ENCODE data around the gene FAH.

FAH gene

GRCh38 chr15:80202016-80202315 is 49.2 kb downstream of the FAH start:
- DNase-seq = no peak

DNA sequence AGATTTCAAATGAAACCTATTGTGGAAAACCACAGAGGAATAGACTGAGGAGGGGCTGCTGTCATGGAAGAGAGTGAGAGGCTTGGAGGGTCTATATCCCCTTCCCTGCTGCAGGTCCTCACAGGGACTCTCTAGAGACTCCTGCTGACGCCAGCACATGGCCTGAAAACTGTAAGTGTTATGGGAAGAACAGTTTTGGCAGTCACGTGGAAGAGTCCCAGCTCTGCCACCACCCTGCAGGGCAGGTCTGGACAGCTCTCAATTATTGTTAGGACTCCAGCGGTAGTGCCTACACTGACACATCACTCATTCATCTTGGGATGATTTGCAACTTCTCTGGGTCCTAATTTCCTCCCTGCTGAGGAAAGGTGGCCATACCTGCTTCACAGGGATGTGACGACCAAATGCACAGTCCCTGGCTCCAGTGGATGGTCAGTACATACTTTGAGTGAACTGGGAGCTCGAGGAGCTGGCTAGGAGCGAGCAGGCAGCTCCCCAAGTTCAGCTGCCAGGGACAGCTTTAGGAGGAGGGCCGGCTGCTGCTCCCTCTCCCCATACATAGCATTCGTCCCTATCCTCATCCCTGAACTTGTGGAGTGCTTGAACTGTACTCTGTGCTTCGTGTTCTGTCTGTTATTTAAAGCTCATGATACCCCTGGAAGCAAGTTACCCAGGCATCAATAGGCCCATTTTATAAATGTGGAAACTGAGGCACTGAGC is 50.0 kb downstream of the FAH start:
- DNase-seq = no peak

DNA sequence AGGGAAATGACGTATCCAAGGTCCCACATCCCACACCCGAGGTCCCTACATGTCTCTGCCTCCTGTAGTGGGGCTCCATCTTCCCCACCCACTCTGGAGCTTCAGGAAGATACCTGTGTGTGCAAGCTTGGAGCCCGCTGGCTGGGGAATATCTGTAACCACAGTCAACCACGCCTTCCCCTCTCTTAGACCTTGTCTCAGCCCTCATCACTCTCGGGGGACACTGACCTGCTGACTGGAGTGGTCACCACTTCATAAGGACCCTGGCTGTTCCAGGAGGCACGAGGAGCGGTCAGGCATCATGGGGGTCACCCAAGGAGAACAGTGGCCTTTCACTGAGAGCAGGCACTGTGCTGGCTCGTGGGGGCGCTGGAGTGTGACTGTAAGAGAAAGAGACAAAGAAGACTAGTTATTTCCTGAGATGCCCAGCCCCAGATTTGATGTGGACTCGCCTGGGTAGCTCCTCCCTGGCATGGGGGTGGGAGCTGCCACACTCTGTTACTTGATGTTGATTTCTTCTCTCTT is 50.6 kb downstream of the FAH start:
- no peak for DNase-seq

DNA sequence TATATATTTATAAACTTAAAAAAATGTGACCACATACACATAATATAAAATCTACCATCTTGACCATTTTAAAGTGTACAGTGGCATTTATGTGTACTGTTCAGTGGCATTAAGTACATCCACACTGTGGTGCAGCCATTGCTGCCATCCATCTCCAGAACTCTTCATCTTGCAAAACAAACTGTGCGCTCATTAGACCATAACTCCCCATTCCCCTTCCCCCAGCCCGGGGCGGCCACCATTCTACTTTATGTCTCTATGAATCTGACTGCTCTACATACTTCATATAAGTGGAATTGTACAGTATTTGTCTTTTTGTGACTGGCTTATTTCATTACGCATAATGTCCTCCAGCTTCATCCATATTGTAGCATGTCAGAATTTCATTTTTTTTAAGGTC is 51.4 kb downstream of the FAH start:
- no peak for DNase-seq

DNA sequence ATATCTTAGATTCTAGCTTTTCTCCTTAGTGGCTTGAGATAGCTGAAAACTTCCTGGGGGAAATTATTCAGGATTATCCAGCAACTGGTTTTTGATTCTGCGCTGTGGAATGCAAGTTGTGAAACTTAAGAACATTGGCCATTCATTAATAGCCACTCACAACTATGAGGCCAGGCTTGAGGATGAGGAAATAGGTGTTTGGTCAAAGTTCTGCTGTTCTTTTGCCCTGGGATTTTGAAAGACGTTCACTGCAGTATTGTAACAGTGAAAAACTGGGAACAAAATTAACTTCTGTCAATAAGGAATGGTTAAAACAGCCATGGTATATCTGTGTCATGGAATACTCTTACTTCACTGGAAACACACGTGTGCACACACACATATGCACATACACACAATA is 55.1 kb downstream of the FAH start:
- no peak for DNase-seq

- no peak for DNase-seq
Observed at GRCh38 chr15:80208758-80209734, 56.2 kb downstream of the FAH start.

GRCh38 chr15:80210611-80211573 is 58.1 kb downstream of the FAH start:
- DNase-seq = peak; percentile 78

DNA sequence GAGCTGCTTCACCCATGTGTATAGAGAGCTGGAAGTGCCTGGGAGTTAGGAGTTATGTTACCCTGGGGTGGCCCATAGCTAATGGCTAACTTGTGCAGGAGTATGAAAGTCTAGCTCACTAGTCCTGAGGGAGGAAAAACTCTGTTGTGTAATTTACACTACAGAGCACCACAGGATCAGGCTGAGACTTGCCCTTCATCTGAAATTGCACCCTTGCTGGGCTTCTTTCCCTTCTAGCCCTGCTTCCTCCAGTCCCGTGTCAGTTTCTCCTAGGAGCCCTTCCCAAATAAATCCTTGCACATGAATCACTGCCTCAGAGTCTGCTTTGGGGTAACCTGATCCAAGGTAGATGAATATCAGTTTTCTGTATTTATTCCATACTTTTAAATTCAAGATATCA is 59.2 kb downstream of the FAH start:
- no peak for DNase-seq

- DNase-seq = no peak
Observed at GRCh38 chr15:80214910-80215309, 62.1 kb downstream of the FAH start.

GRCh38 chr15:80216141-80216540 is 63.3 kb downstream of the FAH start:
- no peak for DNase-seq

DNA sequence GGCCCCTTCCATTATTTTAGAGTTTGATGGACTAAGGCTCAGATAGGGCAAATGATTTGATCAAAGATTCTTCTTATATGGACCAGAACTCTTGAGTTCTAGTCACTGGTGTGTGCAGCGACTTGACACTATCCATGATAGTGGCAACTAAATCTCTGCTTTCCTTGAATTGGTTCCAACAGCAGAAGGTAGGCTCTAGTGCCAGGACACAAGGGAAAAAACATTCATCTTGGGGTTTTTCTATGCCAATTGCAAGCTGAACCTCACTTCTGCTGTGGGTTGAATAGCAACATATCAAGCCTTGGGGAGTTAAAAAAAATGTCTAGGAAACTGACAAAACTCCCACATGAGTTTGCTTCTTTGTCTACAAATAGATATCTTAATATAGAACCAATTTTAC is 64.1 kb downstream of the FAH start:
- DNase-seq = no peak

- DNase-seq = no peak
Observed at GRCh38 chr15:80217327-80217900, 64.6 kb downstream of the FAH start.

- no peak for DNase-seq
Observed at GRCh38 chr15:80219955-80220354, 67.2 kb downstream of the FAH start.

DNA sequence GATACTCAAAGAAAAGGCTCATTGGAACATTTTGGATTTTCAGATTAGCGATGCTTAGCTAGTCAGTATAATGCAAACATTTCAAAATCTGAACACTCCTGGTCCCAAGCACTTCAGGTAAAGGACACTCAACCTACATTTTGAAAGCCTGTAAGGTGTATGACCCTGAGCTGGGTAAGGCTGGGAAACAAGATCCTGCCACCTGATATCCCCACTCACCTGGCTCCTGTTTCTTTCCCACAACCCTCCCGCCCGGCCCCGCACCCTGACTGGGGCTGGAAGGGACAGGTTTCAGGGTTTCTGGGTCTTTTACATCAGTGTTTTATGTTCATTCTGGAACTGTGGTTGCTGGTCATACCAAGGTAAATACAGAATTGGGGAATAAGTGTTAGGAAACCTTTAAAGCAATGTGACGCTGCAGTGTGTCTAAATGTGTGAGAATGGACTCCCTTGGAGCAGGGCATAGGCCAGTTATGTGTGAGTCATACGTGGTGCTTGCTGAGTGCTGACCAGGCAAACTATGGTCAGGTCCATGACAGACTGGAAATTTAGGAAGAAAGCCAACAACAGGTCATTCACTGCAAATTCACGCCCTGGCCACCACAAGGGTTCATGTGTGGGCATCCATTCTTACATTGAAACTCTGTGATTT is 76.3 kb downstream of the FAH start:
- no peak for DNase-seq

DNA sequence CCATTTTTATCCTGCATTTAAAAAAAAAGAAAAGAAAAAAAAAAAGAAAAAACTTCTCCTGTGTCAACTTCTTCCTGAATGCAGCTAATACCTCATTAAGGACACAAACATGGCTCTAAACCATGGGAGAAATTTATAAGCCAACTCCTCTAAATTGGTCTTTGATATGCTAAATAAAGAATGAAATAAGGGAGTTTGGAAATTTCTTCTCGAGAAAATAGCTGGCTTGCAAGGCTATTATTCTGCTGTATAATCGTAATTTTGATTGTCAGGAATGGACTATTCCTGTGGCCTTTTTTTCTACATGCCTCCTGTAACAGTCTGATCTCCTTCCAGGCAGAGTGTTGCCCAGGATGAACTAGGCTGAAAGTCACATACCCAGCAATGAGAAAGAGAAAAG is 78.6 kb downstream of the FAH start:
- no peak for DNase-seq

DNA sequence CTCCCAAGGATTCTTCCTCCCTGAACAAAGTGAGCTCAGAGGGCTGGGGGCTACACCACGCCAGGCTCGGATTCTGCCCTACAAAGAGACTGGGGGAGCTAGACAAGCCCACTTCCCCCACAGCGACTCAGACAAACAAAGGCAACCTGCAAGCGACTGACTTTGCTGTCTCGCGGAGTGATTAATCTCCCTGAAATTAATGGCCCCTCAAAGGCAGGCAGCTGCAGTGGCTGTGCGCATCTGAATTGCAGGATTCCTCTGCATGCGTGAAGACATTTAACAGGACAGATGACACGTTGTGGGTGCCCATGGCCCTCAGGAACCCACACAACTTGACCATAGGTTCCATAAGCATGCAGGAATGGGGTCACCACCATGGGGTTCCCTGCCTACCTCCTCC is 80.8 kb downstream of the FAH start:
- DNase-seq = peak; percentile 45

GRCh38 chr15:80234883-80235282 is 82.1 kb downstream of the FAH start:
- no peak for DNase-seq
